ENCODE results near the gene PI4K2A. TPM values are rescaled to one million over a fixed set of nuclear protein-coding genes. Genes with fewer than 3 reads are reported as not detected.

Gene PI4K2A
- total RNA-seq (1 to 10 TPM; 8.8 to 9.4 TPM), polyA plus RNA-seq (1 to 10 TPM; 6.5 to 8.9 (median 8.3) TPM), total RNA-seq (16.5 to 26.6 (median 20.3) reads per million in 6 experiments)

- H3K9me3 Mint-ChIP-seq: no peaks in the 10 kb centered on the region
- no peaks in the 10 kb centered on the region for H3K27me3 Mint-ChIP-seq
- peak within 1 kb of the TSS; percentile 77 to 98 (median 90) for H3K27ac Mint-ChIP-seq
- H3K4me1 Mint-ChIP-seq: peaks cover 9 to 28% (median 23%) of the 10 kb centered on the region in 4 donors
- POLR2A ChIA-PET: interaction anchor here (0.5 to 1.7 kb wide), 3 partner anchors 8 to 47 kb away, joined by 3 to 5 read pairs (median 3); partner anchors contain the start of gene AVPI1
- H3K4me3 Mint-ChIP-seq: peak within 1 kb of the TSS; percentile 72 to 98 (median 96)
- peaks cover 0 to 10% (median 8%) of the 10 kb centered on the region in 3 donors for H3K36me3 Mint-ChIP-seq
- ATAC-seq (peak; percentile 97), DNase-seq (peak; percentile 94 to 99 (median 98))
These were observed at the start of gene PI4K2A for GRCh38 chr10:97640174-97640867. TSS of gene PI4K2A (plus strand) at chr10:97640671. CDS start at chr10:97640743, 72 bp downstream.

DNA sequence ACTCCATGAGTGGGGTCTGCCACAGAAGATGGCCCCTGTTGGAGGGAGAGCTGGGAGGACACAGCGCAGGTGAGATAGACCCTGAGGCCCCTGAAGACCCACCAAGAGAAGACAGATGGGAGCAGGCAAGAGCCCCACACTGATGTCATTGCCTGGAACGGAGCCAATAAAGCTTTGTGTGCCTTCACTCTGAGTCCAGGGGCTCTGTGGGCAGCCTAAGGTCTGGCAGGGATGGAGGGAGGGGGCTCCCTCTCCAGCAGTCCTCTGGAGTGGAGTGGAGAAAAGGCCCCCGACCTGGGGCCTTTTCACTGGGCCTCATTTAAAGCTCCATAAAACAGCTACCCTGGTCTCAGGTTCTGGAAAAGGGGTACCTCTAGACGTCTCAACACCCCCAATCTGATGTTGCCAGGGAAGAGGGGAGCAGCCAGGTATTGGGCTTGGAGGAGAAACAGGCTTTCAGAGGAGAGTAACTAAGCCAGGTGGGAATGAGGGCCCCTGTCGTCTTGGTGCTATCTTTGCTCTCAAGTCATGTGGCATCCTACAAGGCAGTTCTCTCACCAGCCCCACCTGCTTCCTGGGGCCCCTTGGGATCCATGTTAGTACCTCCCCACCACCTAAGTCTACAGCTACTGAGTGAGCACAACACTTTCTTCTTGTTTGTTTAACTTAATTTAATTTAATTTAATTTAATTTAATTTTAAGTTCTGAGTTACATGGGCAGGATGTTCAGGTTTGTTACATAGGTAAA is 49.5 kb upstream of the PI4K2A start:
- Mint-ChIP-seq H3K36me3 (no peaks in the 10 kb centered on the region), H3K27ac (no peak overlapping the region), H3K9me3 (no peaks in the 10 kb centered on the region), H3K4me3 (peak overlapping the region in 1 of 10 donors; percentile 26), H3K27me3 (no peaks in the 10 kb centered on the region), H3K4me1 (peaks cover 0 to 6% (median 0%) of the 10 kb centered on the region in 4 donors)
- POLR2A ChIA-PET: no interaction called here
- no peak for DNase-seq
- no peak for ATAC-seq

- ATAC-seq: no peak
- H3K27ac Mint-ChIP-seq: no peak overlapping the region
- H3K9me3 Mint-ChIP-seq: no peaks in the 10 kb centered on the region
- H3K4me3 Mint-ChIP-seq: no peak overlapping the region
- H3K27me3 Mint-ChIP-seq: no peaks in the 10 kb centered on the region
- POLR2A ChIA-PET: no interaction called here
- H3K4me1 Mint-ChIP-seq: peaks cover 0 to 6% (median 0%) of the 10 kb centered on the region in 4 donors
- no peak for DNase-seq
- no peaks in the 10 kb centered on the region for H3K36me3 Mint-ChIP-seq
These were observed 47.0 kb upstream of the PI4K2A start for GRCh38 chr10:97593421-97593820.

- Mint-ChIP-seq H3K36me3 (no peaks in the 10 kb centered on the region), H3K9me3 (no peaks in the 10 kb centered on the region), H3K4me3 (no peak overlapping the region), H3K4me1 (peaks cover 0 to 2% (median 0%) of the 10 kb centered on the region in 4 donors), H3K27ac (peak overlapping the region in 3 of 10 donors; percentile 1 to 20 (median 17)), H3K27me3 (no peaks in the 10 kb centered on the region)
- no peak for ATAC-seq
- POLR2A ChIA-PET: interaction anchor here (0.6 to 0.7 kb wide), 2 partner anchors 11 to 204 kb away, joined by 4 to 5 read pairs; no protein-coding TSS in a partner anchor
- DNase-seq: no peak
These were observed 44.1 kb upstream of the PI4K2A start for GRCh38 chr10:97596101-97597082.

- POLR2A ChIA-PET: no interaction called here
- H3K36me3 Mint-ChIP-seq: no peaks in the 10 kb centered on the region
- no peaks in the 10 kb centered on the region for H3K9me3 Mint-ChIP-seq
- H3K4me3 Mint-ChIP-seq: no peak overlapping the region
- H3K27ac Mint-ChIP-seq: peak overlapping the region in 1 of 10 donors; percentile 8
- ATAC-seq (no peak), DNase-seq (no peak)
- no peaks in the 10 kb centered on the region for H3K27me3 Mint-ChIP-seq
- H3K4me1 Mint-ChIP-seq: no peaks in the 10 kb centered on the region
These were observed 42.7 kb upstream of the PI4K2A start for GRCh38 chr10:97597778-97598177.

- H3K36me3 Mint-ChIP-seq: no peaks in the 10 kb centered on the region
- H3K27ac Mint-ChIP-seq: peak overlapping the region in 1 of 10 donors; percentile 25
- DNase-seq: no peak
- POLR2A ChIA-PET: no interaction called here
- no peak for ATAC-seq
- no peaks in the 10 kb centered on the region for H3K9me3 Mint-ChIP-seq
- H3K4me1 Mint-ChIP-seq: no peaks in the 10 kb centered on the region
- no peak overlapping the region for H3K4me3 Mint-ChIP-seq
- H3K27me3 Mint-ChIP-seq: no peaks in the 10 kb centered on the region
These were observed 41.8 kb upstream of the PI4K2A start for GRCh38 chr10:97598407-97599271.

GRCh38 chr10:97599272-97599619 is 41.2 kb upstream of the PI4K2A start:
- DNase-seq: no peak
- Mint-ChIP-seq H3K4me3 (no peak overlapping the region), H3K36me3 (no peaks in the 10 kb centered on the region), H3K9me3 (no peaks in the 10 kb centered on the region), H3K4me1 (no peaks in the 10 kb centered on the region), H3K27me3 (no peaks in the 10 kb centered on the region), H3K27ac (no peak overlapping the region)
- ATAC-seq: no peak
- POLR2A ChIA-PET: no interaction called here

- H3K4me1 Mint-ChIP-seq: no peaks in the 10 kb centered on the region
- DNase-seq: no peak
- H3K9me3 Mint-ChIP-seq: no peaks in the 10 kb centered on the region
- no peak overlapping the region for H3K27ac Mint-ChIP-seq
- H3K36me3 Mint-ChIP-seq: no peaks in the 10 kb centered on the region
- H3K4me3 Mint-ChIP-seq: no peak overlapping the region
- POLR2A ChIA-PET: no interaction called here
- H3K27me3 Mint-ChIP-seq: no peaks in the 10 kb centered on the region
- ATAC-seq: no peak
These were observed 39.9 kb upstream of the PI4K2A start for GRCh38 chr10:97600616-97601015.

- Mint-ChIP-seq H3K4me3 (no peak overlapping the region), H3K36me3 (no peaks in the 10 kb centered on the region), H3K9me3 (no peaks in the 10 kb centered on the region), H3K27me3 (no peaks in the 10 kb centered on the region), H3K27ac (no peak overlapping the region), H3K4me1 (no peaks in the 10 kb centered on the region)
- POLR2A ChIA-PET: no interaction called here
- DNase-seq: no peak
- no peak for ATAC-seq
These were observed 38.9 kb upstream of the PI4K2A start for GRCh38 chr10:97601268-97602215.

- Mint-ChIP-seq H3K27ac (peak overlapping the region in 1 of 10 donors; percentile 44), H3K4me1 (no peaks in the 10 kb centered on the region)
- no peak for ATAC-seq
These were observed 33.3 kb upstream of the PI4K2A start for GRCh38 chr10:97607095-97607636.

More at GRCh38 chr10:97607095-97607636, 33.3 kb upstream of the PI4K2A start:
- Mint-ChIP-seq H3K9me3 (no peaks in the 10 kb centered on the region), H3K36me3 (no peaks in the 10 kb centered on the region), H3K4me3 (no peak overlapping the region), H3K27me3 (no peaks in the 10 kb centered on the region)
- DNase-seq: no peak
- POLR2A ChIA-PET: interaction anchor here (0.8 kb wide), 1 partner anchor 10 kb away, joined by 5 read pairs; no protein-coding TSS in a partner anchor

Measured in naive thymus-derived CD8-positive, alpha-beta T cell (primary cell).